K562 (cell line): ENCODE data around the gene ERCC1. TPM values are rescaled to one million over a fixed set of nuclear protein-coding genes. Genes with fewer than 3 reads are reported as not detected.

Experiments used
- ASH1L ChIP-seq: fragments of 450-650 bp; IDR thresholded peaks from 2 replicates; pipeline ENCODE4 v1.6.1; 2018; ENCODE audit warnings: borderline replicate concordance, mild to moderate bottlenecking, low read depth; ENCODE audit not compliant: partially characterized antibody
- ATF7 ChIP-seq: fragments of 450-650 bp; IDR thresholded peaks from 2 replicates; pipeline ENCODE4 v1.7.1; 2014; ENCODE audit warnings: mild to moderate bottlenecking, moderate library complexity
- GABPB1 ChIP-seq: sonication (generic); formaldehyde crosslinking; IDR thresholded peaks from 2 replicates; pipeline ENCODE4 v1.8.0; 2022; ENCODE audit warnings: mild to moderate bottlenecking, missing genetic modification reagents
- JUND ChIP-seq, 2 experiments: IDR thresholded peaks; 2 replicates in 1 of 2; 3 replicates in 1 of 2; pipeline ENCODE4 v1.6.1; 2011; ENCODE audit warnings: borderline replicate concordance in 2 of 2, low read depth in 2 of 2, low read length in 2 of 2, improper control_type of control experiment in 1 of 2, missing biosample characterization in 1 of 2, missing genetic modification characterization in 1 of 2, missing genetic modification reagents in 1 of 2
- KDM1A ChIP-seq, 2 experiments: fragments of 450-650 bp; IDR thresholded peaks; 2 replicates each; pipeline ENCODE4 v1.6.1; 2016; ENCODE audit warnings: mild to moderate bottlenecking in 2 of 2
- MAZ ChIP-seq, 2 experiments: fragments of 450-650 bp in 1 of 2; sonication (generic) in 1 of 2; formaldehyde crosslinking; IDR thresholded peaks in 1 of 2; conservative IDR thresholded peaks in 1 of 2; 2 replicates each; pipeline versions ENCODE4 v1.4.0 to v1.5.0; 2020; ENCODE audit warnings: mild to moderate bottlenecking in 1 of 2, missing genetic modification reagents in 1 of 2
- POLR2B ChIP-seq: fragments of 450-650 bp; IDR thresholded peaks from 2 replicates; pipeline ENCODE4 v1.6.1; 2018; ENCODE audit warnings: low read depth; ENCODE audit not compliant: partially characterized antibody
- RBM15 ChIP-seq: fragments of 200-400 bp; formaldehyde crosslinking; IDR thresholded peaks from 2 replicates; pipeline ENCODE4 v1.6.1; 2018; ENCODE audit warnings: mild to moderate bottlenecking, low read length, moderate library complexity; ENCODE audit not compliant: insufficient read depth
- SNRNP70 ChIP-seq: fragments of 200-400 bp; formaldehyde crosslinking; optimal IDR thresholded peaks from 2 replicates; pipeline ENCODE3; 2017; ENCODE audit warnings: low read depth, low read length
- STAT5B ChIP-seq: fragments of 250-450 bp; sonication (Bioruptor Pico); IDR thresholded peaks from 2 replicates; pipeline ENCODE4 v1.8.0; 2021; ENCODE audit warnings: mild to moderate bottlenecking, inconsistent platforms
- SUPT5H ChIP-seq: fragments of 450-650 bp; IDR thresholded peaks from 2 replicates; pipeline ENCODE4 v1.6.1; 2016
- U2AF2 ChIP-seq: fragments of 200-400 bp; formaldehyde crosslinking; optimal IDR thresholded peaks from 2 replicates; pipeline ENCODE3; 2017; ENCODE audit warnings: low read depth, mild to moderate bottlenecking, low read length
- ZBTB1 ChIP-seq: sonication (generic); formaldehyde crosslinking; IDR thresholded peaks from 2 replicates; pipeline ENCODE4 v1.8.1; 2023; ENCODE audit warnings: missing genetic modification reagents, low read depth, mild to moderate bottlenecking, borderline replicate concordance
- ZFX ChIP-seq: sonication (generic); formaldehyde crosslinking; IDR thresholded peaks from 2 replicates; pipeline ENCODE4 v1.8.0; 2022; ENCODE audit warnings: mild to moderate bottlenecking, missing genetic modification reagents, moderate library complexity
- ZNF561 ChIP-seq: fragments of 450-650 bp; formaldehyde crosslinking; conservative IDR thresholded peaks from 2 replicates; pipeline ENCODE4 v1.4.0; 2020; ENCODE audit warnings: mild to moderate bottlenecking, moderate library complexity
- polyA plus RNA-seq, 8 experiments: library from polyadenylated mRNA; depleted of rRNA in 4 of 8; stranded (reverse) in 5 of 8; unstranded in 3 of 8; fragments of >200 nt; fragmentation: Nextera tagmentation in 2 of 8; fragmentation: Illumina TruSeq in 1 of 8; extraction: Ambion mirVana in 2 of 8; extraction: Trizol in 1 of 8; gene quantifications; 2 replicates each; pipeline versions ENCODE4 v1.2.1 to v1.2.3, GENCODE V29; 2011 to 2014; ENCODE audit warnings: inconsistent platforms in 1 of 8, missing spikeins in 1 of 8
- total RNA-seq, 7 experiments: library from RNA; depleted of rRNA in 6 of 7; stranded (reverse); fragments of >200 nt in 6 of 7; fragmentation: Illumina TruSeq in 2 of 7; extraction: Trizol in 2 of 7; gene quantifications; 2 replicates each; pipeline versions ENCODE4 v1.2.1 to v1.2.3, GENCODE V29; 2011 to 2021; ENCODE audit warnings: low replicate concordance in 1 of 7
- TF ChIP-seq, protein P1 (sequence below), 2 experiments: IDR thresholded peaks; 2 replicates each; pipeline ENCODE4 v1.6.1; 2012; ENCODE audit warnings: improper control_type of control experiment in 2 of 2, low read depth in 2 of 2, low read length in 2 of 2, borderline replicate concordance in 1 of 2
- TF ChIP-seq, protein P2 (sequence below): conservative IDR thresholded peaks from 2 replicates; pipeline ENCODE4 v1.6.1; 2011; ENCODE audit warnings: low read depth, mild to moderate bottlenecking, low read length; ENCODE audit not compliant: control insufficient read depth
- TF ChIP-seq, protein P3 (sequence below): sonication (generic); formaldehyde crosslinking; IDR thresholded peaks from 2 replicates; pipeline ENCODE4 v1.8.1; 2023; ENCODE audit warnings: mild to moderate bottlenecking, missing genetic modification reagents, moderate library complexity
- TF ChIP-seq, protein P4 (sequence below): IDR thresholded peaks from 2 replicates; pipeline ENCODE4 v1.6.1; 2011; ENCODE audit warnings: borderline replicate concordance, low read depth, mild to moderate bottlenecking, moderate library complexity, low read length; ENCODE audit not compliant: insufficient read depth, poor library complexity, severe bottlenecking

ERCC1 gene
- total and polyA plus RNA-seq, 9 of the 15 experiments (the other 6 are each of a cell fraction or from before 2014, with no cell fraction given), result 9.3 to 92.6 (median 60.0) TPM

DNA sequence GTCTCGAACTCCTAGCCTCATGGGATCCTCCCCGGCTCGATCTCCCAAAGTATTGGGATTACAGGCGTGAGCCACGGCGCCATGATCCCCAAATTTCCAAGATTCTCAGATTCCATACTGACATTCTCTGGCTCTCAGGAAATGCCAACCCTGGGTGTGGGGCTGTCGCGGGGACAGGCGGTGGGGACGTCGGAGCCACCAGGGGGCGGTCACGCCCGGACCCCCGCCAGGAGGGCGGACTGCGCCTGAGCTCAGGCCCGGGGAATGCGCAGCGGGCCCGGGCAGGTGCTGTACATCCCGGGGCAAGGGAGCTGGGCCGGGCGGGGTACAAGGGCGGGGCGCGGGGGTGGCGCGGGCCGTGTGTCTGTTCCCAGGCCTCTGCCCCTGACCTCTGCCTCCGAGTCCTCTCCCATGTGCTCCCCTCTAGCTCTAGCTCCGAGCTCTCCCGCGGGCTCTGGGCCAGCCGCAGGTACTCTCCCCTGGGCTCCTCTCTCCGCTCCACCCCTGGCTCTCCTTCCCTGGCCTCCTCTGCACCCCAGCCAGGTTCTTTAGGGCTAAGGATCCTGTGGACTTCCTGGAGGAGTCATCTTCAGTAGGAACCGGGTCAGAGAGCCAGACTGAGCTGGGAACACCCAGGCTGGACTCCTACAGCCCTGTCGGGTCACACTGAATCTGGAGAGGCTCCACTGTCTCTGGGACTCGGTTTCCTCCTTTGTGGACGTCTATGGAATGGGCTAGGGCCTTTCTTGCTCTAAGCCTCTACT lies 21.2 kb downstream of the ERCC1 start (continued):
- TF ChIP-seq POLR2B (no peak), ASH1L (no peak), ZNF561 (CRISPR knock-in tag) (no peak), MAZ (CRISPR knock-in tag; conservative IDR thresholded peaks at IDR 0.05 in 1 of 2, IDR thresholded peaks at IDR 0.05 in 1 of 2) (peak; percentile 68 to 88; a peak in 3 of 4 replicates), KDM1A (IDR thresholded peaks at IDR 0.05) (no peak), SNRNP70 (no peak), ATF7 (peak; percentile 15; the same call in 1 of the 2 replicates), U2AF2 (no peak), RBM15 (no peak), ZBTB1 (0 out of 2 replicates have a peak, but pooled peaks have one; percentile 33), GABPB1 (CRISPR knock-in tag) (0 out of 2 replicates have a peak, but pooled peaks have one; percentile 30), ZFX (peak; percentile 43; the same call in 1 of the 2 replicates), JUND (IDR thresholded peaks at IDR 0.05; ENCODE audit: borderline replicate concordance, low read depth, low read length) (peak; percentile 48), JUND (tag; IDR thresholded peaks at IDR 0.05; ENCODE audit: borderline replicate concordance, low read depth, low read length) (no peak; the same call in 2 of the 3 replicates), SUPT5H (no peak), STAT5B (CRISPR knock-in tag) (no peak)
- TF ChIP-seq, protein P1, sequence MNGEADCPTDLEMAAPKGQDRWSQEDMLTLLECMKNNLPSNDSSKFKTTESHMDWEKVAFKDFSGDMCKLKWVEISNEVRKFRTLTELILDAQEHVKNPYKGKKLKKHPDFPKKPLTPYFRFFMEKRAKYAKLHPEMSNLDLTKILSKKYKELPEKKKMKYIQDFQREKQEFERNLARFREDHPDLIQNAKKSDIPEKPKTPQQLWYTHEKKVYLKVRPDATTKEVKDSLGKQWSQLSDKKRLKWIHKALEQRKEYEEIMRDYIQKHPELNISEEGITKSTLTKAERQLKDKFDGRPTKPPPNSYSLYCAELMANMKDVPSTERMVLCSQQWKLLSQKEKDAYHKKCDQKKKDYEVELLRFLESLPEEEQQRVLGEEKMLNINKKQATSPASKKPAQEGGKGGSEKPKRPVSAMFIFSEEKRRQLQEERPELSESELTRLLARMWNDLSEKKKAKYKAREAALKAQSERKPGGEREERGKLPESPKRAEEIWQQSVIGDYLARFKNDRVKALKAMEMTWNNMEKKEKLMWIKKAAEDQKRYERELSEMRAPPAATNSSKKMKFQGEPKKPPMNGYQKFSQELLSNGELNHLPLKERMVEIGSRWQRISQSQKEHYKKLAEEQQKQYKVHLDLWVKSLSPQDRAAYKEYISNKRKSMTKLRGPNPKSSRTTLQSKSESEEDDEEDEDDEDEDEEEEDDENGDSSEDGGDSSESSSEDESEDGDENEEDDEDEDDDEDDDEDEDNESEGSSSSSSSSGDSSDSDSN (IDR thresholded peaks at IDR 0.05; ENCODE audit: borderline replicate concordance in 1 of 2, low read depth in 2 of 2, low read length in 2 of 2), result peak; percentile 70 to 92; a peak in 2 of 4 replicates
- TF ChIP-seq, protein P2, sequence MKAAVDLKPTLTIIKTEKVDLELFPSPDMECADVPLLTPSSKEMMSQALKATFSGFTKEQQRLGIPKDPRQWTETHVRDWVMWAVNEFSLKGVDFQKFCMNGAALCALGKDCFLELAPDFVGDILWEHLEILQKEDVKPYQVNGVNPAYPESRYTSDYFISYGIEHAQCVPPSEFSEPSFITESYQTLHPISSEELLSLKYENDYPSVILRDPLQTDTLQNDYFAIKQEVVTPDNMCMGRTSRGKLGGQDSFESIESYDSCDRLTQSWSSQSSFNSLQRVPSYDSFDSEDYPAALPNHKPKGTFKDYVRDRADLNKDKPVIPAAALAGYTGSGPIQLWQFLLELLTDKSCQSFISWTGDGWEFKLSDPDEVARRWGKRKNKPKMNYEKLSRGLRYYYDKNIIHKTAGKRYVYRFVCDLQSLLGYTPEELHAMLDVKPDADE, result no peak; the same call in 1 of the 2 replicates
- TF ChIP-seq, protein P3, sequence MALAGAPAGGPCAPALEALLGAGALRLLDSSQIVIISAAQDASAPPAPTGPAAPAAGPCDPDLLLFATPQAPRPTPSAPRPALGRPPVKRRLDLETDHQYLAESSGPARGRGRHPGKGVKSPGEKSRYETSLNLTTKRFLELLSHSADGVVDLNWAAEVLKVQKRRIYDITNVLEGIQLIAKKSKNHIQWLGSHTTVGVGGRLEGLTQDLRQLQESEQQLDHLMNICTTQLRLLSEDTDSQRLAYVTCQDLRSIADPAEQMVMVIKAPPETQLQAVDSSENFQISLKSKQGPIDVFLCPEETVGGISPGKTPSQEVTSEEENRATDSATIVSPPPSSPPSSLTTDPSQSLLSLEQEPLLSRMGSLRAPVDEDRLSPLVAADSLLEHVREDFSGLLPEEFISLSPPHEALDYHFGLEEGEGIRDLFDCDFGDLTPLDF (CRISPR knock-in tag), result no peak
- TF ChIP-seq, protein P4, sequence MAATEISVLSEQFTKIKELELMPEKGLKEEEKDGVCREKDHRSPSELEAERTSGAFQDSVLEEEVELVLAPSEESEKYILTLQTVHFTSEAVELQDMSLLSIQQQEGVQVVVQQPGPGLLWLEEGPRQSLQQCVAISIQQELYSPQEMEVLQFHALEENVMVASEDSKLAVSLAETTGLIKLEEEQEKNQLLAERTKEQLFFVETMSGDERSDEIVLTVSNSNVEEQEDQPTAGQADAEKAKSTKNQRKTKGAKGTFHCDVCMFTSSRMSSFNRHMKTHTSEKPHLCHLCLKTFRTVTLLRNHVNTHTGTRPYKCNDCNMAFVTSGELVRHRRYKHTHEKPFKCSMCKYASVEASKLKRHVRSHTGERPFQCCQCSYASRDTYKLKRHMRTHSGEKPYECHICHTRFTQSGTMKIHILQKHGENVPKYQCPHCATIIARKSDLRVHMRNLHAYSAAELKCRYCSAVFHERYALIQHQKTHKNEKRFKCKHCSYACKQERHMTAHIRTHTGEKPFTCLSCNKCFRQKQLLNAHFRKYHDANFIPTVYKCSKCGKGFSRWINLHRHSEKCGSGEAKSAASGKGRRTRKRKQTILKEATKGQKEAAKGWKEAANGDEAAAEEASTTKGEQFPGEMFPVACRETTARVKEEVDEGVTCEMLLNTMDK, result peak; percentile 81
